A673 (cell line): Measurements from ENCODE around the gene SDHD. TPM values are rescaled to one million over a fixed set of nuclear protein-coding genes. Genes with fewer than 3 reads are reported as not detected.
A peak's percentile ranks its signal among the peaks of the same experiment; 100 is the strongest.

Experiments used
- BruUV-seq: library from RNA; stranded (reverse); fragments of 400-500 nt; replicated peaks from 2 replicates; lab custom pipeline; 2021; lab: Mats Ljungman, UMichigan
- CTCF ChIA-PET: fragments of 300-600 bp; sonication (Branson Sonifier 250); formaldehyde crosslinking; loops from one replicate; lab custom pipeline; 2022; ENCODE audit warnings: antibody characterized with exemption; lab: Charles Lee
- POLR2A ChIA-PET: fragments of 300-600 bp; sonication (Branson Sonifier 250); formaldehyde crosslinking; loops from one replicate; lab custom pipeline; 2022; ENCODE audit warnings: antibody characterized with exemption; ENCODE audit not compliant: low non-redundant PET; lab: Charles Lee
- DNase-seq: peaks from one replicate; pipeline ENCODE4 v3.0.0-alpha.2; 2015; ENCODE audit warnings: low spot score
- H3K27ac ChIP-seq: fragments of 200-600 bp; sonication (generic); 2 replicates; pipeline ENCODE4 v1.5.1; 2016; ENCODE audit warnings: mixed run types, low read depth, mild to moderate bottlenecking, mixed read lengths, antibody characterized with exemption, low read length; ENCODE audit not compliant: poor library complexity, severe bottlenecking
- H3K27me3 ChIP-seq: fragments of 200-600 bp; sonication (generic); replicated peaks from 2 replicates; pipeline ENCODE4 v1.6.1; 2017; ENCODE audit warnings: mixed run types, low read depth, mild to moderate bottlenecking, mixed read lengths, antibody characterized with exemption, low read length; ENCODE audit not compliant: insufficient read depth, poor library complexity
- H3K36me3 ChIP-seq: fragments of 200-600 bp; sonication (generic); 2 replicates; pipeline ENCODE4 v1.6.1; 2016; ENCODE audit warnings: mixed run types, mild to moderate bottlenecking, mixed read lengths, antibody characterized with exemption, low read length; ENCODE audit not compliant: insufficient read depth, poor library complexity, severe bottlenecking
- H3K4me1 ChIP-seq: fragments of 200-600 bp; sonication (generic); 2 replicates; pipeline ENCODE4 v1.6.1; 2017; ENCODE audit warnings: mixed run types, mild to moderate bottlenecking, mixed read lengths, antibody characterized with exemption, low read length; ENCODE audit not compliant: insufficient read depth, poor library complexity, severe bottlenecking
- H3K4me3 ChIP-seq: fragments of 200-600 bp; sonication (generic); 2 replicates; pipeline ENCODE4 v1.5.1; 2016; ENCODE audit warnings: low read depth, mixed run types, mild to moderate bottlenecking, mixed read lengths, low read length; ENCODE audit not compliant: poor library complexity, severe bottlenecking
- H3K9me3 ChIP-seq: fragments of 200-600 bp; sonication (generic); 2 replicates; pipeline ENCODE4 v1.6.1; 2016; ENCODE audit warnings: mixed run types, low read depth, mild to moderate bottlenecking, mixed read lengths, antibody characterized with exemption, low read length; ENCODE audit not compliant: poor library complexity, severe bottlenecking
- CTCF ChIP-seq: fragments of 300-800, 200-600 bp; sonication (generic); conservative IDR thresholded peaks from 2 replicates; pipeline ENCODE4 v1.5.1; 2017; ENCODE audit warnings: low read depth, mild to moderate bottlenecking, antibody characterized with exemption, low read length, moderate library complexity, mixed read lengths
- EZH2 ChIP-seq: fragments of 200-600 bp; sonication (generic); IDR thresholded peaks from 2 replicates; pipeline ENCODE4 v1.6.1; 2017; ENCODE audit warnings: borderline replicate concordance, low read depth, mild to moderate bottlenecking, mixed read lengths, antibody characterized with exemption, low read length; ENCODE audit not compliant: poor library complexity, severe bottlenecking
- intact Hi-C: fragments of 100-400 bp; cut with micrococcal nuclease; formaldehyde crosslinking; loops from one replicate; pipeline ENCODE4 v1.10.0; 2022; ENCODE audit not compliant: unreplicated experiment
- total RNA-seq: library from RNA; stranded (reverse); gene quantifications from 2 replicates; pipeline ENCODE4 v1.2.3, GENCODE V29; 2021

The SDHD gene
- total RNA-seq, 1 experiment from 2014 or later = 135 TPM

GRCh38 chr11:112049777-112050176 lies 36.9 kb upstream of the SDHD start:
- CTCF ChIA-PET = no interaction called here
- Histone ChIP-seq H3K9me3 (no peaks in the 10 kb centered on the region), H3K27me3 (no peaks in the 10 kb centered on the region), H3K27ac (peak overlapping the region; percentile 48), H3K36me3 (peaks cover 71% of the 10 kb centered on the region), H3K4me3 (no peak overlapping the region), H3K4me1 (peaks cover 21% of the 10 kb centered on the region)
- POLR2A ChIA-PET = no interaction called here
- DNase-seq = no peak
- intact Hi-C loops = no loop called here
- no peak for TF ChIP-seq CTCF
- TF ChIP-seq EZH2 = no peak
- no TSS peak for BruUV-seq

DNA sequence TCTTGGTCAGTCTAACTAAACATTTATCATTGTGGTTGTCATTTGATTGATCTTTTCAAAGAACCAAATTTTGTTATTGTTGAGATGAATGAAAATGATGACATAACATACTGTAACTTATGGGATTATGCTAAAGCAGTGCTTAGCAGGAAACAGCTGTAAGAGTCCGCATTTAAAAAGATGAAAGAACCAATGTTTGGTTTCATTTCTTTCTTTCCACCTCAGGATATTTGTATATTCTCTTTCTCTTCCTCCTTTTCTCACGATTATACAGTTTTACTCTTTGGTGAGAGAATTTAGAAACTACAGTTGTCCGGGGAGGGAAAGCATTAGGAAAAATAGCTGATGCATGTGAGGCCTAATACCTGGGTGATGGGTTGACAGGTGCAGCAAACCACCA lies 36.0 kb upstream of the SDHD start:
- ChIA-PET POLR2A (no interaction called here), CTCF (no interaction called here)
- no TSS peak for BruUV-seq
- DNase-seq = peak; percentile 60
- no peak for TF ChIP-seq EZH2
- no peak for TF ChIP-seq CTCF
- peaks cover 21% of the 10 kb centered on the region for H3K4me1 ChIP-seq
- H3K36me3 ChIP-seq = peaks cover 63% of the 10 kb centered on the region
- no peaks in the 10 kb centered on the region for H3K9me3 ChIP-seq
- no peaks in the 10 kb centered on the region for H3K27me3 ChIP-seq
- H3K27ac ChIP-seq = peak overlapping the region; percentile 48
- intact Hi-C loops = no loop called here
- H3K4me3 ChIP-seq = no peak overlapping the region

DNA sequence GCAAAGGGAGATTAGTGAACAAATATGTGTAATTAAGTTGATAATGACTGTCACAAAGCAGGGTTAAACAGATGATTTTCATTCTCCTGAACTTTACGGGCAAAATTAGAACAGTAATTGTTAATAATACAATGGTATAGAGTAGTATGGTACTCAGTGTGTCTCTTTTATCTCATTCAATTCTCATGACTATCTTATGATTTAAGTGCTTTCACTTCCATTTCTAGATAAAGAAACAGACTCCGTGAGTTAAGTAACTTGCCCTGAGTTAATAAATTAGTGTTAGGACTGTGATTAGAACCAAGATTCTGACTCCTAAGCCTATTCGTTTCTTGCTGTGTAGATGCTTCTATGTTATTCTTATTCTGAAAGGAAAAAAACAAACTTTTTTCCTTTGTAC lies 34.9 kb upstream of the SDHD start:
- no peak for DNase-seq
- POLR2A ChIA-PET = no interaction called here
- no peak overlapping the region for H3K4me3 ChIP-seq
- no TSS peak for BruUV-seq
- peaks cover 21% of the 10 kb centered on the region for H3K4me1 ChIP-seq
- H3K36me3 ChIP-seq = peaks cover 63% of the 10 kb centered on the region
- intact Hi-C loops = no loop called here
- CTCF ChIA-PET = no interaction called here
- TF ChIP-seq CTCF (no peak), EZH2 (no peak)
- H3K9me3 ChIP-seq = no peaks in the 10 kb centered on the region
- no peak overlapping the region for H3K27ac ChIP-seq
- H3K27me3 ChIP-seq = no peaks in the 10 kb centered on the region
